Chondrocyte (in vitro differentiated cells): ENCODE results near the gene CST9. TPM values are rescaled to one million over a fixed set of nuclear protein-coding genes. Genes with fewer than 3 reads are reported as not detected.

Experiments
- DNase-seq: peaks from one replicate; pipeline ENCODE4 v3.0.0; 2021; ENCODE audit warnings: mixed read lengths, low spot score
- H3K27ac Mint-ChIP-seq: one replicate; pipeline ENCODE4 v1.8.0; 2021; ENCODE audit warnings: mild to moderate bottlenecking, moderate library complexity, mixed read lengths; ENCODE audit not compliant: unreplicated experiment
- H3K27me3 Mint-ChIP-seq: 2 replicates; pipeline ENCODE4 v1.8.0; 2021; ENCODE audit warnings: low read depth, mixed read lengths
- H3K36me3 Mint-ChIP-seq: 2 replicates; pipeline ENCODE4 v1.8.0; 2021; ENCODE audit warnings: low read depth, mixed read lengths
- H3K4me1 Mint-ChIP-seq: 2 replicates; pipeline ENCODE4 v1.8.0; 2021; ENCODE audit warnings: low read depth, mild to moderate bottlenecking, mixed read lengths
- H3K4me3 Mint-ChIP-seq: one replicate; pipeline ENCODE4 v1.8.0; 2021; ENCODE audit warnings: mild to moderate bottlenecking, moderate library complexity, mixed read lengths; ENCODE audit not compliant: unreplicated experiment
- H3K9me3 Mint-ChIP-seq: 2 replicates; pipeline ENCODE4 v1.8.0; 2021; ENCODE audit warnings: low read depth, mixed read lengths
- total RNA-seq: library from RNA; stranded (reverse); gene quantifications from 3 replicates; pipeline ENCODE4 v1.2.1, GENCODE V29; 2021
- TF ChIP-seq, protein P1 (sequence below): fragments of 200-600 bp; sonication (generic); IDR thresholded peaks from 2 replicates; pipeline ENCODE4 v1.5.0; 2021; ENCODE audit warnings: antibody characterized with exemption, mild to moderate bottlenecking, moderate library complexity

The CST9 gene
- total RNA-seq, 1 donor from 2014 or later: not detected

DNA sequence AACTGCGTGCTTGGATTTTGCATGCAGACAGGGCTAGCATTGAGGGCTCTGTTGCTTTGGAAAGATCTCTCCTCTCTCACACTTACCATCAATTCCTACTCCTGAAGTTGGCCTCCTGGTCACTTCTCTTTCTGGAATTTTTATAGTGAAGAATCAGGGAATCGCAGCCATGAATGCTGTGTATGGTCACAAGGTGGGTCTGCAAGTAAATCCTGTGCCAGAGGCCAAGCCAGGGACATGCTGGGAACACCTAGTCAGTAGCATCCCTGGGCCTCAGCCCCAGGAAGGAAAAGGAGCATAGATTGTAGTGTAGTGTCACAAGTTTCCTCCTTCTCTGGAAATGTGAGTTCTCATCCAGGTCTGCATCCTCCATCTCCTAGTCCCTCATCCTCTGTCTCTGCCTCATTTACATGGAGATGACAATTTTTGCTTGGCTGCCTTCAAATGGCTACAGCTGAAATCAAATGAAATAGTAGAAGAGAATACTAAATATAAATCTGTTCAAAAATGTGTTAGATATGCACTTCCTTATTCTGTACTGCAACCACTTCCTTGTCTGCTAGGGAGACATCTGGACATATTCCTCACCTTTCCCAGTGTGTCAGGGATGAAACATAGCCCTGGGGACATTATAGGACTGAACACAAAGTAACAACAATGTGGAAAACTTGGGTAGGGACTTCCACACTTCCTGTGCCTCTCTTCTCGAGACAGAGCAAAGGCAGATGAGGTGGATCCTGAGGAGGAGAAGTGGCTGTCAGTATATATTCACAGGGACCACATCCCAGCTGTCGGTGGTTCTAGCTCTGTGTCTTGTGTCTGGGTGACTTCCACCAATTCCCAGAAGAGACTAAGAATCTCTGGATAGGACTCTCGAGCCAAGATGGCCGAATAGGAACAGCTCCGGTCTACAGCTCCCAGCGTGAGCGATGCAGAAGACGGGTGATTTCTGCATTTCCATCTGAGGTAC, 17.0 kb downstream of the CST9 start:
- Mint-ChIP-seq H3K27me3 (peaks cover 10% of the 10 kb centered on the region), H3K36me3 (no peaks in the 10 kb centered on the region), H3K27ac (no peak overlapping the region), H3K4me3 (no peak overlapping the region), H3K9me3 (no peaks in the 10 kb centered on the region), H3K4me1 (no peaks in the 10 kb centered on the region)
- DNase-seq: no peak
- TF ChIP-seq, protein P1, sequence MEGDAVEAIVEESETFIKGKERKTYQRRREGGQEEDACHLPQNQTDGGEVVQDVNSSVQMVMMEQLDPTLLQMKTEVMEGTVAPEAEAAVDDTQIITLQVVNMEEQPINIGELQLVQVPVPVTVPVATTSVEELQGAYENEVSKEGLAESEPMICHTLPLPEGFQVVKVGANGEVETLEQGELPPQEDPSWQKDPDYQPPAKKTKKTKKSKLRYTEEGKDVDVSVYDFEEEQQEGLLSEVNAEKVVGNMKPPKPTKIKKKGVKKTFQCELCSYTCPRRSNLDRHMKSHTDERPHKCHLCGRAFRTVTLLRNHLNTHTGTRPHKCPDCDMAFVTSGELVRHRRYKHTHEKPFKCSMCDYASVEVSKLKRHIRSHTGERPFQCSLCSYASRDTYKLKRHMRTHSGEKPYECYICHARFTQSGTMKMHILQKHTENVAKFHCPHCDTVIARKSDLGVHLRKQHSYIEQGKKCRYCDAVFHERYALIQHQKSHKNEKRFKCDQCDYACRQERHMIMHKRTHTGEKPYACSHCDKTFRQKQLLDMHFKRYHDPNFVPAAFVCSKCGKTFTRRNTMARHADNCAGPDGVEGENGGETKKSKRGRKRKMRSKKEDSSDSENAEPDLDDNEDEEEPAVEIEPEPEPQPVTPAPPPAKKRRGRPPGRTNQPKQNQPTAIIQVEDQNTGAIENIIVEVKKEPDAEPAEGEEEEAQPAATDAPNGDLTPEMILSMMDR: no peak

DNA sequence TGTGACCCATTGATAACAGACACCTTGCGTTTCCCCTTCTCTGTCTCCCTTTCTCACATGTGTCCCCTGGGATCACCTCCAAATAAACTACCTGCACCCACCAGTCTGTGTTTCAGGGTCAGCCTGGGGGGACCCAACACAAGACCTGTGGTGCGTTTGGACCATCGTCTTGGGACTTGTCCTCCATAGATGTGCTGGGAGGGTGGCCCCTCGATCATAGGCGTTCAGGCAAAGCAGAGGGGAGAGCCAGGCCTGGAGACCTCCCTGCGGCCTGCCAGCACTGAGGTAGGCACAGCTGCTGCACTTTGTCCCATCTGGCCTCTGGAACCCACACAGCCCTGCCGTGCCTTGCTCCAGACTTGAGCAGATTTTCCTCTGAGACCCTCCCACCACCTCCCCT, 18.1 kb downstream of the CST9 start:
- TF ChIP-seq, protein P1: no peak
- DNase-seq: no peak
- Mint-ChIP-seq H3K27ac (no peak overlapping the region), H3K4me1 (no peaks in the 10 kb centered on the region), H3K4me3 (no peak overlapping the region), H3K27me3 (peaks cover 10% of the 10 kb centered on the region), H3K9me3 (no peaks in the 10 kb centered on the region), H3K36me3 (no peaks in the 10 kb centered on the region)

DNA sequence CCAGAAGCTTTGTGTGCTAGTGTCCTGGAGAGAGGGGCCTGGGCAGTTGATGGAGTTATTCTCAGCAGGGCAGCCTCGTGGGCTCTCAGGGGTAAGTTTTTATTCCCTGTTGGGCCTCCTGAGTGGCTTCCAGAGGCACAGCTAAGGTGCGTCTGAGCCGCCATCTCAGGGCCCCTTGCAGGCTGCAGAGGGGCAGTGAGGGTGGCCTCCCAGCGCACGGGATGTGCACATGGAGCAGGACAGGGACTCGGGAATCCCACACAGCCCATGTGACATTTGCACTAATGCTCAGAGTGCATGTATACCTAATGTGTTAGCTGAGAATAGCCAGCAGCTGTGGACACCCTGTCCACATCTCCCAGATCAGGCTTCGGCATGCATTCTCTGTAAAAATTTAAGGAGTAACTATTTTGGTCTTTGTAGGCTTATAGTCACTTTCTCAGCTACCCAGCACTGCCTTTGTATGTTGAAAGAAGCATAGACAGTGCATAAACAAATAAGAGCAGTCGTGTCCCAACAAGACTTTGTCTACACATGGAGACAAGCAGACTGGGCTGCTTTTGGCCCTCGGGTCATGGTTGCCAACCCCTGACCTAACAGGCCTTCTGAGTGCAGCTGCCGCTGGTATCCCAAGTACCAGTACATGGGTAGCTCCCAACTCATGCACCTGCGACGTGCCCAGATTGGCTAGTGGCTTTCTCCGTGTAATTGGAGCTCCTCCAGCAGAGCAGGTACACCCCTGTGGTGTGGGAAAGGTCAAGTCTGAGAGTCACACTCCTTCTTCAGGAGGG, 18.8 kb downstream of the CST9 start:
- no peaks in the 10 kb centered on the region for H3K9me3 Mint-ChIP-seq
- no peaks in the 10 kb centered on the region for H3K36me3 Mint-ChIP-seq
- peaks cover 12% of the 10 kb centered on the region for H3K27me3 Mint-ChIP-seq
- no peak overlapping the region for H3K4me3 Mint-ChIP-seq
- H3K4me1 Mint-ChIP-seq: no peaks in the 10 kb centered on the region
- H3K27ac Mint-ChIP-seq: no peak overlapping the region
- TF ChIP-seq, protein P1: no peak
- no peak for DNase-seq

DNA sequence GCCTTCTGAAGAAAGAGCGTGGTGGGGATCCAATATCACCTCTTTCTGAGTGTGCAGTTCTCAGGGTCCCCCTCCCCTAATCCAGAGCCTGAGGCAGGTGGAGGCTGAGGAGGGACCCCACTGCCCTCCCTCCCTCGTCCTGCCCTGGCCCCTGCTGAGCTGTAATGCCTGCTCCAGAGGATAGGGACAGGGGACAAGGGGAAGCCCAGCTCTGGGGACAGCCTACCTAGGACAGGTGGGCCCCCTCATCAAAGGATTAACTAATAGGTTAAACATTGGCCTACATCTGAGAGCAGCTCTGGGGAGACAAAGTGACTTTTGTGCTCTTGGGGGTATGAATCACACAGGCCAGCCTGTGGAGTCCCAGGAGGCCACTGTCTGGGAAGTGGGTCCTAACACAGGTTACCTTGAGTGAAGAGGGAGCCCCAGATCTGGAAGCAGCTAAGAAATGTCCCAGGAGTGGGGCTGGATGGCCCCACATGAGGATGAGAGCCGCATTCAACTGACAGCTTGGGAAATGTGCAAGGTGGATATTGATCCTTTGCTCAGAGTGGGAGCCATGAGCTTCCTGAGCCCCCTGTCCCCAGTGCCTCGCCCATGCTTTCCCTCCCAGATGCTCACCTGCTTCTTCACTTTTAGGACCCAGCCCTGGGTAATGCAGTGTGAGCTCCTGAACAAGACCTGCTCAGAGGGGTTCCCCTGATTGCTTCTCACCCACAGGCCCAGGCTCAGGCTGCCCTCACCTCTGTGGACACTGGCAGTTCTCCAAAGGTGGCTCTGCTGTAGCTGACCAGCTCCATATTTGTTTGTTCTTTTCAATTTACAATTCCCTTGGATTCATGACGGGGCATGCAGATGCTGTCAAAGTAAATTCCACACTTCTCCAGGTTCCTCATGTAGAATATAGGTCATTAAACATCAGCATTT, 19.6 kb downstream of the CST9 start:
- peaks cover 15% of the 10 kb centered on the region for H3K27me3 Mint-ChIP-seq
- DNase-seq: no peak
- H3K4me1 Mint-ChIP-seq: no peaks in the 10 kb centered on the region
- no peaks in the 10 kb centered on the region for H3K9me3 Mint-ChIP-seq
- no peak overlapping the region for H3K27ac Mint-ChIP-seq
- no peaks in the 10 kb centered on the region for H3K36me3 Mint-ChIP-seq
- no peak overlapping the region for H3K4me3 Mint-ChIP-seq
- TF ChIP-seq, protein P1: no peak
